Head of caudate nucleus (tissue), 42 donors: ENCODE data around the gene PHIP.

ENCODE experiments used
- DNase-seq, 42 donors: peaks; one replicate each; pipeline versions ENCODE4 v3.0.0 to v3.0.0-alpha.2; 2020 to 2021; ENCODE audit warnings: mixed read lengths in 7 of 42
- intact Hi-C: fragments of 100-400 bp; cut with DNase I; formaldehyde crosslinking; loops from one replicate; pipeline ENCODE4 v1.15.0; 2022

Gene PHIP

DNA sequence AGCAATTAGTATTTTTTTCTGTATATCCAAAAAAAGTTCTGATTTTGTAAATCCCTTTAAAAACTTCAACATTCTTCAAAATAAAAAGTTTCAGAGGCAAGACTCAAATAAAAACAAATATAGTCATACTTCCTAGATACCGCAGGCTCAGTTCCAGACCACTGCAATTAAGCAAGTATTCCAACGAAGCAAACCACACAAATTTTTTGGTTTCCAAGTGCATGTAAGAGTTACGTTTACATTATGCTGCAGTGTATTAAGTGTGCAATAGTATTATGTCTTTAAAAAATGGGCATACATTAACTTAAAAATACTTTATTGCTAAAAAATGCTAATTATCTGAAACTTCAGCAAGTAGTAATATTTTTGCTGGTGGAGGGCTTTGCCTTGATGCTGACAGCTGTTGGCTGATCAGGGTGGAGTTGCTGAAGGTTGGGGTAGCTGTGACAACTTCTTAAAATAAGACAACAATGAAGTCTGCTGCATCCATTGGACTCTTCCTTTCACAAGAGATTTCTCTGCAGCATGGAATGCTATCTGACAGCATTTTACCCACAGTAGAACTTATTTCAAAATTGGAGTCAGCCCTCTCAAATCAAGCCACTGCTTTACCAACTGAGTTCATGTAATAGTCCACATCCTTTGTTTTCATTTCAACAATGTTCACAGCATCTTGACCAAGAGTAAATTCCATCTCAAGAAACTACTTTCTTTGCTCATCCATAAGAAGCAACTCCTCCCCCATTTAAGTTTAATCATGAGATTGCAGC lies 46.0 kb downstream of the PHIP start:
- intact Hi-C loops = no loop called here
- no peak for DNase-seq

DNA sequence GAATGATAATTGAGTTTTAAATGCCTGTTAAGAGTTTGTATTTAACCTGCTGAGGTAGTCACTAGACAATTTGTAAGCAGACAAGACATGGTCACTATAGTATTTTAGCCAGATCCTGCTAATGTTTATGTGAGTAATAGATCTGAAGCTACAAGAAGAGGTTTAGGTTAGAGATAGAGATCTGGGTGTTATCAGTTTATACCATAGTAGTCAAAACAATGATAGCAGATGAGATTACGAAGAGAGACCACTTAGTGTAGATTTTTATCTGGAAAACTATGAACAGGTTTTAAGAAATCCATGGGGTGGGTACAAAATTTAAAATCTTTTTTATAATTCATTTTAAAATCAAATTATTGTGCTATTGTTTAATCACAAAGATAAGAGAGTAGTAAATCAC lies 47.5 kb downstream of the PHIP start:
- no peak for DNase-seq
- intact Hi-C loops = no loop called here

DNA sequence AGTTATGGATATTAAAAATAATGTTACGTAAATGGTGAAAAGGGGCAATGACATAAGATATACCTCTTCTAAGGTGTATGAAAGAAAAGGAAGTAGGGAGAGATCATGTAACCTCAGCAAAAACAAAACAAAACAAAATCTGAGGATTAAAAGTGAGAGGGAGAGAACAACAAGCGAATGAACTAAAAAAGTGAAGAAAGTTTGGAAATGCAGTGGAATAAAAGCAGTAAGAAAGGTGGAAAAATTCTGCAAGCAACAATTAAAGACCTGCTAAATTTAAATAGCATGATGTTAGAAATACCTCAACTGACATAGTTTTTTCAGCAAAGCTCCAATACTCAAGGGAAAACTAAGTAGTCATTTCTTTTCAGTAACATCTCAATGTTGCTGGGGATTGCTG lies 48.0 kb downstream of the PHIP start:
- intact Hi-C loops = no loop called here
- DNase-seq = no peak

DNA sequence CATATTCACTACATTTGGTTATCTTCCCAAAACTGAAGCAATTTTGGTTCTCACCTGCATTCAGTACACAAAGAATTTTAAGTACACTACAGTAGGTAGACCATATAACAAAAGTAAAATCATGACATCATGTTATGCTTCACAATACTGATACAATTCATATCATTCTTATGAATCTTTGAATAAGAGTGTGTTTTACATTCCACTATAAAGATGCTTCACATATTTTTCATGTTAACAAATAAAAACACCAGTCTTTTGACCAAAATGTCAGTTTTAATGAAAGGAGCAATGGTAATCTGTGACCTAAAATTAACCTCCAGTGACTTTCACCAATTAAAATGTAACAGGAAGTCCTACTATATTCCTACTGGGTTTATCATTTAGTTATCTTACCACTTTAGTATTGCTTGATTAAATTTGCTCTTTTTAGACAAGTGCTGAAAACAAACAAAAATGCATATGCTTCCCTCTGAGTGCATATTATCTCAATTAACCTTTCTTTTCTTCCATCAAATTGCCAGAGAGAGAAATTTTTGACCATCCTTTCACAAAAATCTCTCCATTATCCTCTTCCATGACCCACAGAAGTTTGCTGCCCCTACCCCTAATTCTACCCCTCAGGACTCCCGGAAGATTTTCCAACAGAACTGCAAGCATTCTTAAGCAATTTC lies 49.3 kb downstream of the PHIP start:
- intact Hi-C loops = no loop called here
- DNase-seq = no peak

DNA sequence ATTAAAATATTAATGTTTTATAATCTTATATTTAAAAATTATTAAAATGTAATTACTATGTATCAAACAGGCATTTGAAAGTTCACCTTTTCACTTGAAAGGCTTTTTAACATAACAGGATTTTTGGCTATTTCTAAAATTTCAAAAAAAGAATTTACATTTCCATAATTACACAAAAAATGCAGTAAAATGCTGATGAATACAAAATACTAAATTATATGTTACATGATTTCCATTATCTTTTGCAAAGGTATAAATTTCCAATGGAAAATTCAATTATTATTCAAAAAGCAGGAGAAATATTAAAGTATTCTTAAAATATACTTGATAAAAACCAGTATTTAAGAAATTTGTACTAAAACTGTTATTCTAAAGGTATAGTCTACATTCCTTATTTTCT lies 66.1 kb downstream of the PHIP start:
- intact Hi-C loops = no loop called here
- DNase-seq = no peak

DNA sequence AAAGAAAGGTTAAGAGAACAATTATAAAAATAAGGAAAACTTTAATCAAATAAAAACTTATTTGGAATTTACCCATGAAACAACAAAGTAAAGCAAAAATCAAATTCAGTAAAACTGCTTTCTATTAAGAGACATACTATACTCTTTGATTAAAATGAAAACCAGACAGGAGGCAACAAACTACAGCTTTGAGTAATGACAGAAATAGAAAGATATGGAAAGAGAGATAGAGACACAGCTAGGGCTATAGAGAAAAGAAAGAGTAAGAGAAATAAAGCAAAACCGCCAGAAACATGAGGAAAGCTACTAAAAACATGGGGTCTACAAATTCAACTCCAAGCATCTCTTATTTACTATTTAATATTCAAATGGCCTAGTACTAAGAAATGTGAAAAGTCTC lies 67.6 kb downstream of the PHIP start:
- no peak for DNase-seq
- intact Hi-C loops = no loop called here

DNA sequence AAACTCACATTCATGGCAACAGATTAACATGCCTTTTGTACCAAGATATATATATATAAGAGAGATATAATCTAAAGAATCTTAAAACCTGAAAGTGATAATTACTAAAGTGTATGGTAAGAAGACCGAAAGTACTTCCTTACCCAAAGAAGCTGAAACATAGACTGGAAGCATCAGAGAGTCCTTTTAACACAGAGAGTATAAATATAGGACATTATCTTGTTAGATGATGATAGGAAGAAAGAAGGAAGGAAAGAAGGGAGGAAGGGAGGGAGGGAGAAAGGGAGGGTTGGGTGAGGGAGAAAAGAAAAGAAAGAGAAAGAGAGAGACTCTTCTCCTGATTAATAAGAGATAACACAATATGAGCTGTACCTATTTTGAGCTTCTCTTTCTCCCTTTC lies 68.2 kb downstream of the PHIP start:
- intact Hi-C loops = no loop called here
- DNase-seq = no peak

DNA sequence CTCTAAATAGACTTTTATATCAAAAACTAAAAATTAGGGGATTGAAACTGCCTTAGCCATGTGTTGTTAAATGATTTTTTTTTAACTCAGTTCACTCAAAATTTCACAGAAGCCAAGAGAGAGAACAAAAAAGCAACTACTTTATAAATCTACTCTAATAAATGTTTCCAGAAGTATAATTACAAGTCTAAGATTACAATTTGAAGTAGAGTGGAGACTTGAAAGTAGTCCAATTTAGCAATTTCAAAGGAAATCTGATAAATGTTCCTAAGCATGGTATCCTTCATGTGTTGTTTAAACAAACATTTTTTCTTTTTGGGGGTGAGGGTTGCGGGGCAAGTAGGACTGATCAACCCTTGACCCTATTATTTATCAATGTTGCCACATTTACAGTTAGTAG lies 72.6 kb downstream of the PHIP start:
- DNase-seq = no peak
- intact Hi-C loops = no loop called here

DNA sequence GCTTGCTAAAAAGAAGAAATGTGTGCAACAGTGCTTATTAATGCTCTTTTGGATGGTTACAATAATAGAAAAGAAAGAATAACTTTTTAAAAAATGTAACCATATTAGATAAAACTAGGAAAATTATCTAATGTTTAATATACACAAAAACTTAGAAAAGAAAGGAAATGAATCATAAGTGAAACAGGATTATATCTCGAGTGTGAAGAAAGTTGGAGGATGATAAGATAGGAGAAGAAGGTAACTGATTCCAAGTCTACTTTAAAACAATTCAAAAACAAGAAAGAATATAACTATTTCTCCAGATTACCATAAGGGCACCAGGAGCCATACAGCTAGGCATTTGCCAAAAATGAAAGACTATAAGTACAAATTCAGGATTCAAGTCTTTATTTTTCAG lies 73.0 kb downstream of the PHIP start:
- intact Hi-C loops = no loop called here
- DNase-seq = no peak

DNA sequence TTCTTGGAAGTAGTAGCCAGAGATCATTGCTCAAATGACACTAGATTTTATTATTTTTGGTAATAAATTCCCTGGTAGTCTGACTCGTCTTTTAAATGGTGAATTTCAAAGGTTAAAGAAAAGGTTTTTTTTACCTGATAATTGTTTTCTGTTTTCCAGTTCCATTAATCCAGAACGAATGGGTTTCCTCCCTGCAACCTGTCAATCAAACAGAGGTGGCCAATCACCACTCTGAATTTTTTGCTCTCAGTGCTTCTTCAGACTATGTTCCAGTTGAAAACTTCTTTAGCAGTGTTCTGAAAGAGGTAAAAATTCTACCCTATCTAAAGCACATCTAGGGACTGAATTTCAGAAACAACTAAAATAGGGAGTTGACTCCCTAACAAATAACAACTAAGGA lies 73.8 kb downstream of the PHIP start:
- intact Hi-C loops = no loop called here
- DNase-seq = no peak

DNA sequence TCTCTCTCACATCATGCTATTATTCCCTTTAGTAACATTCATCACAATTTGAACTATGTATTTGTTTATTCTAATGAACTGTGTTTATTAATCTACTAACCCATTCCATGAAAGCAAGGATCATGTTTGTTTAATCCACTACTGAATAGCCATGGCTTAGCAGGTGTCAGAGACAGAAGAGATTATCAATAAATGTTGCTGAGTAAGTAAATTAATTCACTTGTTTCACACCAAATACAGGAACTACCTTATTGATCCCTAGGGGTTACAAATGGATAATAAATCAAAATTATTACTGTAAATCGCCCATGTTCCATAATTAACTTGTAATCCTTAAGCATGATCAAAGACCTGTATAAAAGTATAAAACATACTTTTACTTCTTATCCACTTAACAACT lies 76.6 kb downstream of the PHIP start:
- DNase-seq = no peak
- intact Hi-C loops = no loop called here

DNA sequence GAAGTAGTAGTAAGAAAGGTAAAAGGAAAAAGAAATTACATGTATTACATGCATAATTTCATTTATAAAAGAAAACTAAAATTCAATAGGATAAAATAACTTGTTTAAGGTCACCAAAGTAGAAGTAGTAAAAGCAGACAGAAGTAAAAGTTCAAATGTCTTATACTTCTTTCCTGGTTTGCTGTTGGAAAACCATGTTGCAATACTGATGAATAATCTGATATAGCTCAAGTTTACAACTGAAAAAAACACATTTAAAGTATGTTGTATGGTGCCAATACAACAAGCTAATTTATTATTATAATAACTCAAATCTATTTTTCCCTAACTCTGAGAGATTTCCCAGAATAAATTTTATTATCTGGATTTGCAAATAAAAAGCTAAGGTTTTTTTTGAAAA lies 78.3 kb downstream of the PHIP start:
- intact Hi-C loops = no loop called here
- DNase-seq = no peak

DNA sequence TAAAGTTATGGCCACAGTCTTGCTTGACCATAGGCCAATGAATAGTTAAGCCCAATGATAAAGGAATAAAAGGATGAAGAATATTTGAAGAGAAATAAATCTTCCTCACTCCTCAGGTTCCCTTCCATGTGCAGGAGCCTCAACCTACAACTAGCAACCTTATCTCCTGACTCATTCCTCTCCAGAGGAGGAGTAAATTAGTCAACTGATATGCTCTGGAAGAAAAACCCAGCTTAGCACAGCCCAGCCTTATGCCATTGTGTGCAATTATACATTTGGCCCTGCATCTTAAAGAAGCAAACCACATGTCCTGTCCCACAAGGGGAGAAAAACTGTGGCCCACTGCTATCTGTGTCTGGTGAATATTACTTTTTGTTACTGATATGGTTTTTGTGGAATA lies 82.1 kb downstream of the PHIP start:
- DNase-seq = no peak
- intact Hi-C loops = no loop called here

DNA sequence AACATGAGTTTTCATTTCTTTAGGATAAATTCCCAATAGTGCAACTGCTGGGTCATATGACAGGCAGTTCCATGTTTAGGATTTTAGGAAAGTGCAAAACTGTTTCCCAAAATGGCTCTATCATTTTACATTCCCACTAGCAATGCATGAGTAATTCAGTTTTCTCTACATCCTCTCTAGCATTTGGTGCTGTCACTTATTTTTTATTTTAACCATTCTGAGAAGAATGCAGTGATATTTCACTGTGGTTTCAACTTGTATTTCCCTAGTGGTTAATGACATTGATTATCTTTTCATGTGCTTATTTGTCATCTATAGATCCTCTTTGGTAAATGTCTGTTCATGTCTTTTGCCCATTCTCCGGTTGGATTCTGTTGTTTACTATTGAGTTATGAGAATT lies 82.7 kb downstream of the PHIP start:
- DNase-seq = no peak
- intact Hi-C loops = no loop called here

DNA sequence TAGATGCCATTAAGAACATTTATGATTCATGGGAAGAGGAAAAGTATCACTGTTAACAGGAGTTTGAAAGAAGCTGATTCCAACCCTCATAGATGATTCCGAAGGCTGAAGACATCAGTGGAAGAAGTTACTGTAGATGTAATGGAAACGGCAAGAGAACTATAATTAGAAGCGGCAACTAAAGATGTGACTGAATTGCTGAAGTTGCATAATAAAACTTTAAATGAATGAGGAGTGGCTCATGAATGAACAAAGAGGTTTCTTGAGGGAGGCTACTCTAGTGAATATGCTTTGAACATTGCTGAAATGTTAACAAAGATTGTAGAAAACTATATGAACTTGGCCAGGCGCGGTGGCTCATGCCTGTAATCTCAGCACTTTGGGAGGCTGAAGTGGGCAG lies 84.1 kb downstream of the PHIP start:
- intact Hi-C loops = no loop called here
- no peak for DNase-seq

DNA sequence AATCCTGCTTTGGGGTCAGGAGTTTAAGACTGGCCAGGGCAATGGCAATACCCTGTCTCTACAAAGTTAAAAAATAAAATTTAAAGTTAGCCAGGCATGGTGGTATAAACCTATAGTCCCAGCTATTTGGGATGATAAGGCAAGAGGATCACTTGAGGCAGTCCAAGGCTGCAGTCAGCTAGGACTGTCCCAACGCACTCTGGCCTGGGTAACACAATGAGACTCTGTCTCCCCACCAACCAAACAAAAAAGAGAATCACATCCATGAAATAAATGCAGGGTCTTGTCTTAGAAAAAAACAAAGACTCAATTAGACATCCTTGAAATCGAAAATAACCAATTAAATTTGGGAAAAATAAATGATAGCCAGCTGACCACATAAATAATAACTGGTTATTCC lies 88.9 kb downstream of the PHIP start:
- peak in 15 of 42 donors; percentile 5 to 43 (median 22) for DNase-seq
- intact Hi-C loops = no loop called here

DNA sequence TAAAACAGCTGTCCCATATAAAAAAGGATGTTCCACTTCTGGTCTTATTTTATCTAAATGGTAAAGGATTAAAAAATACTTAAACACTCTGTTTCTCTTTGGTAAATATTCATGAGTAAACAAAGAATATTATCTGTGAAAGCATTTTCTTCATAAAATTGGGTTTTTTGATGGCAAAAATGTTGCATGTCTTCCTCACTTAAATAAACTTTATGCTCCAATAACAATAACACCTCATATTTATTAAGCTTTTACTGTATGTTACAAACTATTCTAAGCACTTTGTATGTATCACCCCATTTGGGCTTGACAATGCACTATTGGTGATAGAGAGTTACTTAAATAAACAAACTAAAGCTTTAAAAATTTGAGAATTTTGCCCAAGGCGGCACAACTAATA lies 91.9 kb downstream of the PHIP start:
- no peak for DNase-seq
- intact Hi-C loops = no loop called here

DNA sequence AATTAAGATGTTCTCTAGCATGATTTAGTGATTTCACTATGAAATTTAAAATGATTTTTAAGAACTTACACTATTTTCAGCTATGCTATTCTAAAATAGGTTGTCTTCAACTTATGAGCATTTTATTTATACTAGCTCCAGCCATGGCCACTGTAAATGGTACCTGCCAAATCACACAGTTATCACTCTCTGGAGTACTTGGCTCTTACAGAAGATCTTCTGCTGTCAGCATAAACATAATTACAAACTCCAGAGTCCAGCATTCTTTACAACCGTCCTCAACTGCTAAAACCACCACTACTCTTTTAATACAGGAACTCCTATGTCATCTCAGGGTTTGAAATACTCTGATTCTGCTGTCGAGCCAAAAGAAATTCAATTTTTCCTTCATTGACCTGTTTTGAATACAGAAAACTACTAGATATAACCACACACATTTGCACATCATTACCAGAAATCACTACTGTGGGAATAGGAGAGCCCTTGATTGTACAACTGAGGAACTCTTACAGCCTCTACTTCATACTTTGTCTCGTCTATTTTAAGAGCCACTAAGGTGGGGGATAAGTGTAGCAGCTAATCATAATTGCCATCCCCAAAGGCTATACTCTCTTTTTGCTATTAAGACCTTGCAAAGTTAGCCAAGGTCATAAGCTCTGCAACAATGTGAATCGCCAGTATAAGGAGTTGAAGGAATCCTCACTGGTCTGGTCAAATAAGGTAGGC lies 93.7 kb downstream of the PHIP start:
- DNase-seq = no peak
- intact Hi-C loops = no loop called here

DNA sequence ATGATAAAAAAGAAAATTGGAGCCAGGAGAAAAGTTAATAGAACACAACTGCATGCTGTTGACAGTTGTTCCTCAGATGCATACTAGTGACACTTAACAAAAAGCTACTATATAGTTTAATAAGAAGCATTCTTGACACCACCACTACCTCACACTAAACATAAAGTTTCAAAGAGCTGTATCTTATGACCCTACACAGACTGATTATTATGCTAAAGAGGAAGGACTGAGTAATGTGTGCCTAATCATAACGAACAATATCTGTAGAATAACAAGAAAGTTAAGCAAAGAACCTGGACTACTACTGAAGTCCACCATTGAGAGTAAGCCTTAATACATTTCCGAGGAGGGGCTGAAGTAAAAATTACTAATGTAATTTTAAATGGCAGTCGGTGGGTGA lies 110.9 kb downstream of the PHIP start:
- intact Hi-C loops = no loop called here
- no peak for DNase-seq

DNA sequence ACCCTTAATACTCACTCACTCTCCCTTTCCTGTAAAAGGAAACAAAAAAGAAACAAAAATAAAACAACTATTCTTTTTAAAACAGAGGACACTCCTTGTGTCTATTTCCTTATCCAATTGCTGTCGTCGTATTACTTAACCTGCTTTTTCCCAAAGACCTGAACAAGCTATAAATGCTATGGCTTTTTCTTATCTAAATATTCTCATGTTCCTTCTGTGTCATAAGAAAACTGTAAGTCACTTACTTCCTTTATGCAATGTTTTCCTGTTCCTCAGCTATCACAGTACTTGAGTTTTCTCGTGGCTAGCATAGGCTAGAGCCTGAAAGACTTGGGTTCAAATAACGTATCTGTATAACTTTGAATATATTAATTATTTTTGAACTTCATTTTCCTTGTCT lies 111.5 kb downstream of the PHIP start:
- intact Hi-C loops = no loop called here
- DNase-seq = no peak

DNA sequence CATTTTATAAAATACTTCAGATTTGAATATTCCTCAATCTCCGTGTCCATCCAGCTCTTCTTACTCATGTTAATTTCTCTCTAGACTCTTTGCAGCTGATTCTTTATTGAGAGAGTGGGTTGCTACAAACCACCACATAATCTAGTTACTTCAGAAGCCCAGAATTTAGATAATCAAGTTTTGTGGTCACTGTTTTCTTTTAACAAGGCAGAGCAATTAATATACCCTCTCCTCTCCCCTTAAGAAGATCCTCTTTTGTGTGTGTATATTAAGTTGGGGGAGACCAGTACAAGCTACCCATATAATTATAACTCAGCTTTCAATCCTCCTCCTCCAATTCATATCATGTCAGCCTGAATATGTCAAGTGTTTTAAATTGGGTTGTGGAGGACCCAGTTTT lies 115.6 kb downstream of the PHIP start:
- intact Hi-C loops = no loop called here
- DNase-seq = peak in 1 of 42 donors; percentile 15
